NCI-H2196 treated with DMSO at 0.1 percent for 48 hours (cell line): ENCODE measurements around the gene CFAP410.
"Not testable (repeated sequence)": the region's sequence is repeated elsewhere in the genome, so short reads cannot be mapped to it uniquely, and the experiment has no call there.

Experiments used
- DNase-seq: peaks from one replicate; lab custom pipeline; 2025; ENCODE audit not compliant: unreplicated experiment; lab: John Stamatoyannopoulos, UW

The CFAP410 gene

GRCh38 chr21:44370027-44370735 is 31.0 kb upstream of the CFAP410 start:
- DNase-seq = no peak

DNA sequence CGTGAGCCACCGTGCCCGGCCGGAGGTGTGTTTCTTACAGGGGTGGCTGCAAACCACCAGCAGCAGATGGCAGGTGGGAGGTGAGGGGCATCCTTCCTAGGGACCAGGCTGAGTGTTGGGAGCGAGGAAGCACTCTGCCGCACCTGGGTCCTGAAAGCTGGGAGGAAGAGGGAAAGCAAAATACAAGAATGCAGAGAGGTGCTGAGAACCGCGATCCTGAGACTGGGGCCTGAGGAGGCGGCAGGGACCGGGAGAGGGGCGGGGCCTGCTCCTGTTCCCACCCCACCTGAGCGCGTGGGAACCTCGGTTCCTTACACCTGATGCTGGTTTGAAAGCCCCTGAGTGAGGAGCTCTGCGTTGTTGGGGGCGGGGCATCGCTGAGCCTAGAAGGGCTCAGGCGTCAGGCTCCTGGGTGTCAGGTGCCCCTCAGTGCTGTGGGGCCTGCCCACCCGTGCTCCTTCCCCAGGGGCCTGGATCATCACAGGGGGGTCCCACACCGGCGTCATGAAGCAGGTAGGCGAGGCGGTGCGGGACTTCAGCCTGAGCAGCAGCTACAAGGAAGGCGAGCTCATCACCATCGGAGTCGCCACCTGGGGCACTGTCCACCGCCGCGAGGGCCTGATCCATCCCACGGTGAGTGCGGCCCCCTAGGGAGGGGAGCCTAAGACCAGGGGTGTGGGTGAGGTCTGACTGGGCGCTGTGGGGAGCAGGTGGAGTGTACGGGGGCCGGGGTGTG is 29.7 kb upstream of the CFAP410 start:
- DNase-seq = no peak

GRCh38 chr21:44366586-44367211 is 27.5 kb upstream of the CFAP410 start:
- DNase-seq = no peak

DNA sequence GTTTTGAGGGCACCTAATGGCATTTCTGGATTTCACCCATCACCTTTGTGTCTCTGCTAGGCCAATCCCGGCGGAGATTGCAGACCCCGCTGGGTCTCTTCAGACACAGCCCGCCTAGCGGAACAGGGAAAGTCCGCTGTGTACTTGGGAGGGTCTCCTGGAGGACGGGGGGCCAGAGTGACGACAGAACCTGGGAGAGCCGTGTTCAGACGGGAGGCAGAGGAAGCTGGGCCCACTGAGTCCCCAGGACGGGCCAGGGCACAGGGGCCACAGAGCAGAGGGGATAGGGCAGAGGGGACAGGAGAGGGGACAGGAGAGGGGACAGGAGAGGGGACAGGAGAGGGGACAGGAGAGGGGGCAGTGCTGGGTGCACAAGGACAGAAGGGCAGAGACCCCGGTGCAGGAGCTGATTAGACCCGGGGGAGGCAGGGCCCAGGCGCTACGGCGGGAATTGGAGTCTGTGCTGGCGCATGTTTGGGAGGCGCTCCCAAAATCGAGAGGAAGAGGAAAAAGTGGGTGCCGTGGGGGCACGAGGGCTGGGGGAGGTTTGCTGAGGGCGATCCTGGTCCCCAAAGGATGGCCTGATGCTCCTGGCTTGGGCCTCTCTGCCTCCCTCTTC is 26.9 kb upstream of the CFAP410 start:
- DNase-seq = no peak

- DNase-seq = no peak
Measured at GRCh38 chr21:44365251-44365966, 26.2 kb upstream of the CFAP410 start.

DNA sequence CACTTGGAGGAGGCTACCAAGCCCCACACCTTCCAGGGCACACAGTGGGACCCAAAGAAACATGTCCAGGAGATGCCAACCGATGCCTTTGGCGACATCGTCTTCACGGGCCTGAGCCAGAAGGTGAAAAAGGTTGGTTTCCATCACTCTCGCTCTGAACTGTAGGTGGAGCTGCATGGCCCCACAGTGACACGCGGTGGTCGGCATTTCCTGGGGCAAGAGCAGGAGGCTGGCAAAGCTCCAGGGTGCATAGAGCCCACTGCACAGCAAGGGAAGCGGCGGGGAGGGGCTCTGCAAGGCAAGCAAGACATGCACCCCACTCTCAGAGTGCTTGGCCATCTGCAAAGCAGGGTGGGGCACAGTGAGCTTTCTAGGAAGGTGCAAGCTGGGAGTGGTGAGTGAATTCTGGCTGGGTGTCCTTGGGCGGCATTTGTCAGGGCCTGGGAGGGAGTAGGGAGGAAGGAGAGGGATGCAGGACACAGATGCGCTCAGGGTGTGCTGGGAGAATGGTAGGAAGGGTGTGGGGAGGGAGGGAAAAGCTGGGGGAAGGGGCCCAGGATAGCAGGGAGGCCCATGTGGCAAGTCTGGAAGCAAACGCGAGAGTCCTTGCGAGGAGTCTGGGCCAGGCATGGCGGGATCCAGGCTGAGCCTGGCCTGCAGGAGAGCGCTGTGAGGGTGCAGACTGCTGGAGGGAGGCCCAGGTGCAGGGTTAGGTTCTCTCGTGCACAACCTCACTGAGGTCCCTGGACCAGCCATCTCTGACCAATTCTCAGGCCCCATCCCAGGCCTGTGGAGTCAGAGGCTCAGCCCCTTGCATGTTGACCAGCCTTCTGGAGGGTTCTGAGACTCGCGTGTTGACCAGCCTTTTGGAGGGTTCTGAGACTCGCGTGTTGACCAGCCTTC is 25.2 kb upstream of the CFAP410 start:
- DNase-seq = no peak

DNA sequence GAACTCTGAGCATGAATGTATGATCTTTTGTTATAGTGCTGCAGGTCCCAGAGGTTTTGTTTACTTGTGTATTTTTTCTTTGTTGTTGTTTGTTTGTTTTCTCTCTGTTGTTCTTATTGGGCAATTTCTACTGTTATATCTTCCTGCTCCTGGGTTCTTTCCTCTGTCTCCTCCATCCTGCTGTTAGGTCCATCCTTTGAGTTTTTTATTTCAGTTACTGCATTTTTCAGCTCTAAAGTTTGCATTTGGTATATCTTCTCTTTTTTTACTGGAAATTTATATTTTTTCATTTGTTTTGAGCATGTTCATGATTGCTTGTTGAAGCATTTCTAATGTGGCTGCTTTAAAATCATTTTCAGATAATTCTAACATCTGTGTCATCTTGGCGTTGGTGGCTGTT is 24.1 kb upstream of the CFAP410 start:
- DNase-seq = no peak

DNA sequence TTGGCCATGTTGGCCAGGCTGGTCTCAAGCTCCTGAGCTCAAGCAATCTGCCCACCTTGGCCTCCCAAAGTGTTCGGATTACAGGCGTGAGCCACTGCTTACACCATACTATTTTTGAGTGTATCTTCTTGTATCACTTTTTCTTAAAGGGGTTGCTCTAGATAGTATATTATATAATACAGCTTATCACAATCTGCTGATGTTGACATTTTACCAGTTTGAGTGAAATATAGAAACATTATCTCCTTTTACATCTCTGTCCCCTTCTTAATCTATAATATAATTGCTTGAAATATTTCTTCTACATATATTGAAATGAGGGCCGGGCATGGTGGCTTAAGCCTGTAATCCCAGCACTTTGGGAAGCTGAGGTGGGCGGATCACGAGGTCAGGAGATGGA is 22.7 kb upstream of the CFAP410 start:
- not testable (repeated sequence) for DNase-seq

GRCh38 chr21:44360159-44360558 is 21.0 kb upstream of the CFAP410 start:
- DNase-seq = no peak

- no peak for DNase-seq
Measured at GRCh38 chr21:44359396-44359795, 20.2 kb upstream of the CFAP410 start.

GRCh38 chr21:44357064-44357837 is 18.1 kb upstream of the CFAP410 start:
- no peak for DNase-seq

DNA sequence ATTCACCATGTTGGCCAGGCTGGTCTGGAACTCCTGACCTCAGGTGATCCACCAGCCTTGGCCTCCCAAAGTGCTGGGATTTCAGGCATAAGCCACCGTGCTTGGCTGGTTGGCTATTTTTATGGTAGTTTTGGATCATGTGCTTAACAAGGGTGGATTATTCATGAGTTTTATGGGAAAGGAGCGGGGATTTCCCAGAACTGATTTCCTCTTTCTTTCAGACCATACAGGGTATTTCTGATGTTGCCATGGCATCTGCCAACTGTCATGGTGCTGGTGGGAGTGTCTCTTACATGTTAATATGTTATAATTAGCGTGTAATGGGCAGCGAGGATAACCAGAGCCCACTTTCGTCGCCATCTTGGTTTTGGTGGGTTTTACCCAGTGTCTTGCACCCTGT is 17.4 kb upstream of the CFAP410 start:
- no peak for DNase-seq

- no peak for DNase-seq
Measured at GRCh38 chr21:44356160-44356559, 17.0 kb upstream of the CFAP410 start.

- no peak for DNase-seq
Measured at GRCh38 chr21:44354775-44355771, 15.9 kb upstream of the CFAP410 start.

- DNase-seq = no peak
Measured at GRCh38 chr21:44354001-44354405, 14.8 kb upstream of the CFAP410 start.

DNA sequence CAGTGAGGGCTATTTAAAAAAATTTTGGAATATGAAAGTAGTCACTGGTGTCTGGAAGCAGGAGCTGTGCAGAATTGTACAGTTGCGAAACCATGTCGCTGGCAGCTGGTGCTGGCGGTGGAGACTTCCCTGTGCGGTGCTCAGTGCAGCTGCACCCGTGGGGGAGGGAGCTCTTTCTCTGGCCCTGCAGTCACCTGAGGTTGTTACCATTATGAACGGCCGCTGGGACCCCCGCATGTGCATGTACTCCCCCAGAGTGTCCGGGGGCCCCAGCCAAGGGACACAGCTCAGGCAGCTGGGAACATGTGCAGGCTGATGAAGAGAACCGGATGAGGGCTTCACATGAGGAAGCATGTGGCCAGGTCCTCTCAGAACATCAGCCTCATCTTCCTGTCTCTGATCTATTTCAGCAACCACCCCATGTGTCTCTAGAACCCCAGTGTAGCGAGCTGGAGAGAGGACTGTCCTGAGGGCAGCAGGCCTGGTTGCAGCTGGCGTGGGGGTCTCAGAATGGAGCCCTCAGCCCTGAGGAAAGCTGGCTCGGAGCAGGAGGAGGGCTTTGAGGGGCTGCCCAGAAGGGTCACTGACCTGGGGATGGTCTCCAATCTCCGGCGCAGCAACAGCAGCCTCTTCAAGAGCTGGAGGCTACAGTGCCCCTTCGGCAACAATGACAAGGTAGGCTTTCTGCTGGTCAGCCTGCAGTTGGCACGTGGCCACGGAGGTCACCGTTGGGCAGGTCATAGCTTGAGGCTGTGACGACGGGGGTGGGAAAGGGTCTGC is 14.2 kb upstream of the CFAP410 start, which contains the start of gene TRPM2:
Gene TRPM2, plus strand, starts transcription at position 431 of the 780 bp plus-strand sequence. Its CDS starts 80 bp downstream, at position 511.
- no peak for DNase-seq

DNA sequence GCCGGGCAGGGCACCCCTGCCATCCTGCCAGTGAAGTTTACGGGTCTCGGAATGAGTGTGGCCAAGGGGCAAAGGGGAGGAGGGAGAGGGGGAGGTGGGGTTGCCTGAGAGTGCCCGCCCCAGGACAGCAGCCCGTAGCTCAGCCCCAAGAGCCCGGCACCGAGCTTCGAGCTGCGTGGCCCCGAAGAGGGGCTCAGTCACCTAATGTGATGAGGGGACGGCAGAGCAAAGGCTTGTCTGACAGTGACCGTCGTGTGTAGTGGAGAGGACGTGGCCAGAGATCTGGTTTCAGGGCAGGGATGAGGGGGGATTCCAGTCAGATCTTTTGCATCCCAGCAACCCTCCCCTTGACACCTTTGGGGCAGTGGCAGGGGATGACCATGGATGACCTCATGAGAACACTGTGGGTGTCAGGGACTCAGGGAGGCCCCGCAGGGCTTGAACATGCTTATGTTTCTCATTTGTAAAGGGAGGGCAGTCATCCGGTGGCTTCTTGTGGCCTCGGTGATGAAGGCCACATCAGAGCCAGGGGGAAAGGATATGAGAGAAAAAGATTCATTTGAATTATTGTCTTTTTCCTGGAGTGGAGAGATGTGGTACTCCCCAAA is 13.2 kb upstream of the CFAP410 start:
- DNase-seq = no peak
